Measurements from ENCODE around the gene IRAK4. TPM values are rescaled to one million over a fixed set of nuclear protein-coding genes. Genes with fewer than 3 reads are reported as not detected.

The IRAK4 gene
- total and polyA plus RNA-seq, 2 donors (not counting 3 experiments of a cell fraction or from before 2014, with no cell fraction given), result 10.8 to 13.1 TPM

GRCh38 chr12:43832463-43833168 is 73.9 kb downstream of the IRAK4 start:
- no peaks in the 10 kb centered on the region for H4K20me1 ChIP-seq (replicated peaks; ENCODE audit: control insufficient read depth, extremely low read depth, insufficient read depth, low read length)
- H3K36me3 ChIP-seq (ENCODE audit: control insufficient read depth in 2 of 2, extremely low read depth in 1 of 2, insufficient read depth in 2 of 2, low read length in 2 of 2), result no peaks in the 10 kb centered on the region
- no peak overlapping the region for H3K4me2 ChIP-seq (ENCODE audit: insufficient read depth, low read length)
- no peaks in the 10 kb centered on the region for H3K9me3 ChIP-seq (replicated peaks; ENCODE audit: control insufficient read depth, insufficient read depth, low read length)
- peaks cover 4 to 10% of the 10 kb centered on the region in 2 experiments for H3K27me3 ChIP-seq (ENCODE audit: control insufficient read depth in 2 of 2, insufficient read depth in 2 of 2, low read length in 2 of 2)
- no TSS peak for BruUV-seq (replicated peaks)
- no peak overlapping the region for H2AFZ ChIP-seq (ENCODE audit: low read depth, low read length)
- ChIA-PET POLR2A (no interaction called here), CTCF (interaction anchor here (1.5 kb wide), 1 partner anchor 9 kb away, joined by 4 read pairs; no protein-coding TSS in a partner anchor)
- no peak for DNase-seq (ENCODE audit: low read depth, low spot score)
- H3K4me3 ChIP-seq (replicated peaks in 1 of 3; ENCODE audit: insufficient read depth in 1 of 3, low read depth in 1 of 3, low read length in 3 of 3), result no peak overlapping the region
- H3K79me2 ChIP-seq (ENCODE audit: control insufficient read depth, insufficient read depth, low read length), result no peaks in the 10 kb centered on the region
- no peak overlapping the region for H3K27ac ChIP-seq (ENCODE audit: insufficient read depth, low read depth, low read length)
- H3K9me1 ChIP-seq (replicated peaks; ENCODE audit: control insufficient read depth, extremely low read depth, insufficient read depth, low read length), result no peaks in the 10 kb centered on the region
- H3K4me1 ChIP-seq (ENCODE audit: control insufficient read depth, extremely low read depth, insufficient read depth, low read length), result no peaks in the 10 kb centered on the region
- no peak overlapping the region for H3K9ac ChIP-seq (replicated peaks; ENCODE audit: extremely low read depth, insufficient read depth, low read length)
- no peak for TF ChIP-seq POLR2AphosphoS5 (IDR thresholded peaks at IDR 0.05; ENCODE audit: insufficient read depth, low read depth, low read length)
- no peak for TF ChIP-seq CTCF (IDR thresholded peaks at IDR 0.05; ENCODE audit: extremely low read depth in 1 of 2, insufficient read depth in 1 of 2, low read depth in 1 of 2, low read length in 2 of 2)
- no peak for TF ChIP-seq POLR2A (IDR thresholded peaks at IDR 0.05; ENCODE audit: low read depth, low read length)
- no peak for TF ChIP-seq JUN (IDR thresholded peaks at IDR 0.05; ENCODE audit: borderline replicate concordance, insufficient read depth, insufficient read length, low read depth)
- TF ChIP-seq EZH2 (IDR thresholded peaks at IDR 0.05; ENCODE audit: borderline replicate concordance, low read depth, low read length, severe bottlenecking), result no peak
- no peak for TF ChIP-seq MAX (IDR thresholded peaks at IDR 0.05; ENCODE audit: insufficient read depth, insufficient read length)
- TF ChIP-seq GATA2 (IDR thresholded peaks at IDR 0.05; ENCODE audit: insufficient read depth, insufficient read length, low read depth, low read length), result no peak
- TF ChIP-seq MYC (IDR thresholded peaks at IDR 0.05; ENCODE audit: low read depth, low read length), result no peak
- TF ChIP-seq FOS (IDR thresholded peaks at IDR 0.05; ENCODE audit: borderline replicate concordance, insufficient read depth, low read length), result no peak
- FAIRE-seq, result no peak
- intact Hi-C loops (cut with micrococcal nuclease), result no loop called here
- dilution Hi-C loops (cut with MboI; ENCODE audit: extremely low pct_ligation_motif_present, low sequenced_read_pairs), result no loop called here
